ENCODE results near the gene RECK.

- no peak for TF ChIP-seq CTCF (conservative IDR thresholded peaks at IDR 0.05; ENCODE audit: low read depth, low read length)
- TF ChIP-seq EZH2 (IDR thresholded peaks at IDR 0.05; ENCODE audit: low read length, unreplicated experiment): no peak
- no peak for TF ChIP-seq EZH2phosphoT487 (IDR thresholded peaks at IDR 0.05; ENCODE audit: borderline replicate concordance, low read length)
These were observed 63.8 kb downstream of the RECK start for GRCh38 chr9:36100532-36100931.

All from PC-3 (cell line).